Superior temporal gyrus (tissue), 1 donor: ENCODE data around the gene ZNF391.
"Not testable (repeated sequence)": the region's sequence is repeated elsewhere in the genome, so short reads cannot be mapped to it uniquely, and the experiment has no call there.

Experiments
- DNase-seq: peaks from one replicate; pipeline ENCODE4 v3.0.0-alpha.2; 2016; ENCODE audit errors: extremely low spot score

The ZNF391 gene

GRCh38 chr6:27388293-27389197 lies at the start of gene ZNF391:
TSS of gene ZNF391 (plus strand) at chr6:27388759. CDS start at chr6:27400371, 11,612 bp downstream.
- DNase-seq: peak; percentile 86

- DNase-seq: no peak
These were observed 35.7 kb upstream of the ZNF391 start for GRCh38 chr6:27352850-27353249.

- no peak for DNase-seq
These were observed 29.8 kb upstream of the ZNF391 start for GRCh38 chr6:27358786-27359185.

- no peak for DNase-seq
These were observed 29.3 kb upstream of the ZNF391 start for GRCh38 chr6:27359231-27359630.

- DNase-seq: no peak
These were observed 20.4 kb upstream of the ZNF391 start for GRCh38 chr6:27368202-27368601.

- DNase-seq: no peak
These were observed 18.2 kb upstream of the ZNF391 start for GRCh38 chr6:27370391-27370790.

- peak; percentile 79 for DNase-seq
These were observed 13.5 kb upstream of the ZNF391 start for GRCh38 chr6:27374824-27375612.

- DNase-seq: peak; percentile 56
These were observed 12.9 kb upstream of the ZNF391 start for GRCh38 chr6:27375613-27376079.

GRCh38 chr6:27378406-27378805 lies 10.2 kb upstream of the ZNF391 start:
- not testable (repeated sequence) for DNase-seq

- DNase-seq: not testable (repeated sequence)
These were observed 7.6 kb upstream of the ZNF391 start for GRCh38 chr6:27381001-27381400.

GRCh38 chr6:27383011-27383410 lies 5.5 kb upstream of the ZNF391 start:
- no peak for DNase-seq

GRCh38 chr6:27383481-27383880 lies 5.1 kb upstream of the ZNF391 start:
- no peak for DNase-seq

GRCh38 chr6:27392623-27393022 lies 4.1 kb downstream of the ZNF391 start:
- no peak for DNase-seq

GRCh38 chr6:27394073-27394472 lies 5.5 kb downstream of the ZNF391 start:
- DNase-seq: no peak

GRCh38 chr6:27400877-27401642 lies 12.5 kb downstream of the ZNF391 start:
- no peak for DNase-seq

- DNase-seq: no peak
These were observed 17.5 kb downstream of the ZNF391 start for GRCh38 chr6:27406085-27406484.

GRCh38 chr6:27407153-27407814 lies 18.7 kb downstream of the ZNF391 start:
- DNase-seq: no peak

GRCh38 chr6:27414300-27414699 lies 25.7 kb downstream of the ZNF391 start:
- DNase-seq: no peak

GRCh38 chr6:27414996-27415395 lies 26.4 kb downstream of the ZNF391 start:
- DNase-seq: peak; percentile 36

GRCh38 chr6:27415898-27416297 lies 27.3 kb downstream of the ZNF391 start:
- DNase-seq: no peak

- no peak for DNase-seq
These were observed 30.8 kb downstream of the ZNF391 start for GRCh38 chr6:27419363-27419762.
